NCI-H2171 (cell line): ENCODE measurements around the gene AADACL2.
"Not testable (repeated sequence)": the region's sequence is repeated elsewhere in the genome, so short reads cannot be mapped to it uniquely, and the experiment has no call there.

Experiments
- DNase-seq: peaks from one replicate; lab custom pipeline; 2025; lab: John Stamatoyannopoulos, UW

The AADACL2 gene

DNA sequence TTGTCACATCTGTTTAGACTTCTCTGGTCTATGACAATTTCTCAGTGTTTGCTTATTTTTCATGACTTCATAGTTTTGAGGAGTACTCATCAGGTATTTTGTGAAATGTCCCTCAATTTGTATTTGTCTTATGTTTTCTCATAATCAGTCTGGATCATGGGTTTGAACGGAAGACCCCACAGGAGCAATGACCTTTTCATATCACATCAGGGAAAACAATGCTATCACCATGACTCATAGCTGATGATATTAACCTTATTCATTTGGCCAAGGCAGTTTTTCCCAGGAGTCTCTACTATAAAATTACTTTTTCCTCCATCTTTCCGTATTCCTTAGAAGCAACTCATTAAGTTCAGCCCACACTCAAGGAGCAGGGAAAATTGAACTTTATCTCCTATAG, 32.7 kb downstream of the AADACL2 start:
- DNase-seq: no peak

GRCh38 chr3:151768393-151768930, 34.7 kb downstream of the AADACL2 start:
- DNase-seq: no peak

DNA sequence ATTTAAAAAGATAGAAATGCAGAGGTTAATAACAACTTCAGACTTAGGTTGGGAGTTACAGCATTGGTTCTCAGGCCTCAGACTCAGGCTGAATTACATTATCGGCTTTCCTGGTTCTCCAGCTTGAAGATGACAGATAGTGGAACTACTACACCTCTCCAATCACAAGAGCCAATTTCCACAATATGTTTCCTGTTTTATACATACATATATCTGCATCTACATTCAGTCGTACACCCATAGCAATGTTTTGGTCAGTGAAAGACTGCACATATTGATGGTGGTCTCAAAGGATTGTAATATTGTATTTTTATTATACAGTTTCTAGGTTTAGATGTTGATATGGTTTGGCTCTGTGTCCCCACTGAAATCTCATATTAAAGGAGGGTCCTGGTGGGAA, 35.4 kb downstream of the AADACL2 start:
- no peak for DNase-seq

GRCh38 chr3:151770956-151771355, 37.2 kb downstream of the AADACL2 start:
- DNase-seq: no peak

DNA sequence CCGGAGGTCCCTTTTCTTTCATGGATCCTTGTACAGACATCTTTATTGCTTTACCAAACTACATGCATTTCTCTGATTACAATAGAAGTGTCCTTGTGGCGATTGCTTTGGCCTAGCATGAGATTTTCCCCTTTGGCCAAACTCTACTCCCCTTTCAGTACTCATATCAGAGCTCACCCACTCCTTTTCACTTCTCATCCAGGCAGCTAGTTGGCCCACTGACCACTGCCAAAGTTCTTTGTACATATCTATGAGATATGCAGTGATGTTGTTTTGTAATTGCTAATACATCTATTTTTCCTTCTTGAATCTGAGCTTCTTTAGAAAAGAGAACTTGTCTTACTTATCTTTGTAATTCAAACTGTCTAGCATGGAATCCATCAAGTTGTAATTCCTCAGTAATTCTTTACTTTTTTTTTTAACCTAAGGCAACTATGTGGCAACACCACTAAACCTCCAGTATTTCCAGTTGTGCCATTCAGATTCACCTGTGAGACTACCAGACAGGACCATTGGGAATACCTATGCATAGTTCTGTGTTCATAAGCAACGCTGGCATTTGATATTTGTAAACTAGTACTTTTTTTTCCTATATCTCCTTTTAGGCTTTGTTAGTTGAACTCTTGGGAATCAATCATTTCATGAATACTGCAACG, 39.2 kb downstream of the AADACL2 start:
- no peak for DNase-seq

DNA sequence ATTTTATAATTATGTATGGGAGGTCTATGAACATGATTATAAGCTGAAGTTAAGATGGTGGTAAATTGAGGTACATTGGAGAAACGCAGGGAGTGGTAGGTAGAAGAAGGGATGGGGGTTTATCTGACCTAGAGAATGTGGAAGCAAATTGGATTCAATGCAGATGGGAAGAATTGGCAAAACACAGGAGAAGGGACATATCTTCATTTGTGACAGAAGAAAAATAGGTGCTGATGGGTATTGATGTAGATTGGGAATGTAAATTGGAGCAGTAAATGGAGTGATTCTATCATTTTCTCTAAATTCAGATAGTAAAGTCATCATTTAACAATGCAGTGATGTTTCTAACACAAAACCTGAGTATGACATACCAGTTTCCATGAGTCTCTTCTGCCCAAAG, 40.5 kb downstream of the AADACL2 start:
- no peak for DNase-seq

- DNase-seq: no peak
Measured at GRCh38 chr3:151774910-151775309, 41.2 kb downstream of the AADACL2 start.

DNA sequence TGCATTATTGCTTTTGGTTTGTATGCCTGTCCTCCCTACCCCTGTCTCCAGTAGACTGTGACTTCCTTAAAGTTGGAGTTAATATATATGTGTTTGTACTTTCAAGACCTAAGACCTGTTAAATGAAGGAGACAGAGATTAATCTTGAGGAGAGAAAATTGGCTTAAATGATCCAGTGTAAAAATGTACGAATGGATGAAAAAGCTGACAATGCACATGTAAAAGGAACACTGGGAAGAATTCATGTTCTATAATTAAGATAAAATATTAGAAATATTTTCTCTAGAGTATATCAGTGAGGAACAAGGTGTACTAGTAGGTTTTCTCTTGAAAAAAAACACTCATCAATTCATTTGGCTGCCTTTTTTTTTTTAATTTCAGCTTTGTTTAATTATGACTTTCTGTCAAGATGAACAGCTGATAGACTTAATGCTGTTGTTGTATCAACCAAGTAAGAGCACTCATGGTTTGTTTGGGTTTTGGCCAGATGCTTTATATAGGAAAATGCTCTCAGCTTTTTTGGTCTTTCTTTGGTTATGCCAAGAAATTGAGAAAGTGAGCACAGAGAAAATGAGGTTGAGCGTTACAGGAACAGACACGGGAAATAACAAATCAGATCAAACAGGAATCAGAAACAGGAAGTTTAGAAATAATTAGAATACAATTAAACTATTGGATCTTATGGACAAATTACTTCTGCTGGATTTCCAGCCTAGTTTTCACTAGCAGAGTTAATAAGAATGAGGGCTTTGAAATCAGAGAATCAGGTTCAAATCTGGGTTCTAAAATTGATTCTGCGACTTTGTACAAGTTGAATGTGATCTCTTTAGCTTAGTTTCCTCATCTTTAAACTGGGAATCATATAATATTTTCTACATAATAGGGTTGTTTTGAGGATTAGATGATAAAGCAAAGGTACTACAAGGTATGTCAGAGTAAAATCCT, 41.9 kb downstream of the AADACL2 start:
- DNase-seq: no peak

GRCh38 chr3:151776259-151776740, 42.6 kb downstream of the AADACL2 start:
- DNase-seq: no peak

DNA sequence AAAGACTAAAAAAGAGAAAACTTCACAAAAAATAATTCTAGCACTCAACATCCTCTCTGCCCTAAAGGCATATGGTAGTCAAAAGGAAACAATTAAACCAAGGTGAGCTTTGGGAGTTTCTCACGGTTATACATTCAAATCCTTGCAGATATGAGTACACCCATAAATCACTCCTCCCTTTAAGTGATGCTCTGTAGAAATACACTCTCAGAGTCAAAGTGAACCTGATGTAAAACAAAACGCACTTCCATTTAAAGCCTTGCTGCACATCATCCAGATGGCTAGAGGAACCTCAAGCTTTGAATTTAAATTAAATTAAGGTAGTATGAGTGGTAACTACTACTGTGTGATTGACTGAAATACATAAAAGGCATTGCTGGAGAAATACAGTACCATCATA, 44.2 kb downstream of the AADACL2 start:
- no peak for DNase-seq

DNA sequence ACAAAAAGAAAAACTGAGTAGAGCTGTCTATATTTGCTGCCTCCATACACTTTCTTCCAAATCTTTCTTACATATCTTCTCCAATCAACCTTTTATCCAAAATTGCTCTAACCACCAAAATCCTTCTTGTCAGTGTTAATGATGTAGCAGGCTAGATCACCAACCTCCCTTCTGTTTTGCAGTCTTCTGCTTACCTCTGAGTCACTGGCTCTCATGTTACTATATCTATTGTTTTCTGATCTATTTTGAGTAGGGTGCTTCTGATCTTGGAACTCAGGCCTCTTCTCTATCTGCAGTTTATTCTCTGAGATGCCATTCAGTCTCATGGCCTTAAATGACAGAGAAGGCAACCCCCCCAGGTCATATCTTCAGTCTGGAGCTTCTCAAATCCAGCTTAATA, 53.9 kb downstream of the AADACL2 start:
- no peak for DNase-seq

GRCh38 chr3:151788401-151788800, 54.7 kb downstream of the AADACL2 start:
- DNase-seq: no peak

DNA sequence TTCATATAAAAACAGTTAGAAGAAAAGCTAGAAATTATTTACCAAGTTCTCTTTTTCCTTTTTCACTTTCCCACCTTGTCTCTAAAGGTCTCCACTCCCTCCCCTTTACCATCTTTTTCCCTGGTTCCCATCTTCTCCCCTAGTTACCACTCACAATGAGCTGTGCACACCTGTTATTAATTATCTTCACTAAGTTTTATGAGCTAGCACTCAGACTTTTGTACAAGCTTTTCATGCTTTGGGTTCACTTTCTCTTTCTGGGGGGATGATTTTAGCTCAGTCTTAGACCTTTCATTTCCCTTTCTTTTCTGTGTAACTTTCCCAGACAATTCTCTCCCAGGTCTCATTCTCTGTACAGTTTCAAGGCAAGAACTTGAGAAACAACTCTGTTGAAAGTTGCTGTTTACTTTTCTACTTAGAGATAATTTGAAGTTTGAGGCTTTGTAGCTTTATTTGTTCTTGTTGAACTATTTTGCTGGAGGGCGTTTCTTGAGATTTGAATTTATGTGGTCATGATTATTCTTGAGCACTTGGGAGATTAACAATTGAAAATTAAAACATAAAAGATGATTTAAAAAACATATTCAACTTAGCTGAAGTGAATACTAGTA, 56.2 kb downstream of the AADACL2 start:
- DNase-seq: no peak

GRCh38 chr3:151790763-151791162, 57.0 kb downstream of the AADACL2 start:
- DNase-seq: not testable (repeated sequence)

DNA sequence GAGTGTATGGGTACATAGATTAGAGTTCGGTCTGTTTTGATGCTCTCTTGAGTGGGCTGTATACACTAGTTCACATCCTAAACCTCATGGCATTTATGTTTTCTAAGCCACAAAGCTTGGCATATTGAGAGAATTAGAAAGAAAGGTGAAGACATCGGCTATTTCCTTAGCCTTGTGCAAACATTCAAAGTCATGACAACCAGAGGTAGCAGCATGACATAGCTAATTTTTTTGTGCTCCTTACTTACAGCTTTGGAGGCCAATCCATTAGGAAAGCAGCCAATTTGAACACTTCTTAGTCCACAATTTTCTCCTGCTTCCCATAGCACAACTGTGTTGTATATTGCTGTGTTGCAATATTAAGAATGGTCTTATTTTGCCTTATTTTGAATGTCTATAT, 58.7 kb downstream of the AADACL2 start:
- DNase-seq: no peak

DNA sequence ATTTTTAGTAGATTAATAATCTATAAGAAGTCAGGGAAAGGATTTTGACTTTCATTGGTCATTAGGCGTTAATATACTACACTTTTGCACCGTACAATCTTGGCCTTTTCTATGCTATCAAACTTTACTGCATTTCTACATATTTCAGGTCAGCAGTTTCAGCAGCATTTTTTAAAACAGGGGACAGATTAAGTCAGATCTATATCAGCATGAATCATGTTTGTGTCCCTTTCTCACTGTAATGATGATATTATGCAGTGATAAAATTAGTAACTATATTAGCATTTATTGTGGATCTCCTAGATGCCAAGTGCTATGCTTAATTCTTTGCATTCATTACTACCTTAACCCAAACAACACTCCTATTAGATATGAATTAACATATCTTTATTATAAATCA, 59.9 kb downstream of the AADACL2 start:
- no peak for DNase-seq

GRCh38 chr3:151794080-151794479, 60.4 kb downstream of the AADACL2 start:
- DNase-seq: no peak

DNA sequence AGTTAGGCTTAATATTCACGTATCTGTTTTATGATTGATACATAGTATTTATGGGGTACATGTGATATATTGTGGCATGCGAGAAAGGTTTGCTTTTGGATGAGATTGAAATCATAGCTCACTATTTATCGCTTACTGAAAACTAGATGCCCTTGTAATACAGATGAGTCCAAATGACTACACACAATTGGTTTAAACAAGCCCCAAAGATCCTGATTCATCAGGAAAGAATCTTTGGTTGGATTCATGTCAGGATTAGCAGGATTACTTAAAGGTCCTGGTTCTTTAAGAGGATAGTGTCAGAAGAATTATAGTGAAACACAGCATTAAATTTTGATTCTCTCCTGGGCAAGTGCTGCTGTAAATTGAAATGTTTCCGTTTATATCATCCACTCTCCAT, 61.5 kb downstream of the AADACL2 start:
- no peak for DNase-seq

DNA sequence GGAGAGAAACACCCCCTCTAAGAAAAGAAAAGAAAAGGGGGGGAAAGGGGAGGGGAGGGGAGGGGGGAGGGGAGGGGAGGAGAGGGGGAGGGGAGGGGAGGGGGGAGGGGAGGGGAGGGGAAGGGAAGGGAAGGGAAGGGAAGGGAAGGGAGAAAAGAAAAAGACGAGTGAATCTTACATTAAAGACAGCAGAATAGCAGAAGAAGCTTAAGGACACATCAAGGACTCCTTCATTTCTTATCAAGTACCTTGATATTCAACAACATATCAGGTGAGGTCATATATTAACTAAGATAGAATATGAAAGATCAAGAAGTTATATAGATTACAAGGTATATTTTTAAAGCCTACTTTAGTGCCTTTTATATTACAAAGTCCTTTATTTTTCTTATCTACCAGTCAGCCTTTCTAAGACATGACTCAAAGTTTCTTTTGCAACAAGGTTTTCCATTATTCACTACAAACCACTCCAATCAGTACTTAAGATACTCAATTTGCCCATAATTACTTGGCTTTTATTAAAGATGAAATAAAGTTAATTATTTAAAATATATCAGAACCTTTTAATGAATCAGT, 62.5 kb downstream of the AADACL2 start:
- DNase-seq: no peak

- DNase-seq: no peak
Measured at GRCh38 chr3:151798466-151798865, 64.7 kb downstream of the AADACL2 start.

- no peak for DNase-seq
Measured at GRCh38 chr3:151800431-151800830, 66.7 kb downstream of the AADACL2 start.

GRCh38 chr3:151804267-151804666, 70.5 kb downstream of the AADACL2 start:
- DNase-seq: no peak
